ENCODE results near the gene CACNA1G. TPM values are rescaled to one million over a fixed set of nuclear protein-coding genes. Genes with fewer than 3 reads are reported as not detected.

Gene CACNA1G
- polyA plus RNA-seq, 4 donors = 0.03 to 1.7 TPM; not detected in 2

Other genes with a start within 250 kb of the CACNA1G start
- gene XYLT2, start 214.6 kb upstream of the CACNA1G start, polyA plus RNA-seq = 10 to 100 TPM in 1 of 4 donors, 1 to 10 TPM in 3; 3.8 to 18.2 (median 6.7) TPM
- 100 to 1,000 TPM in 3 of 4 donors, 10 to 100 TPM in 1; 70.9 to 247 (median 163) TPM for gene MRPL27, start 187.5 kb upstream of the CACNA1G start, polyA plus RNA-seq
- gene EME1, start 187.5 kb upstream of the CACNA1G start, polyA plus RNA-seq = 1 to 10 TPM in 2 of 4 donors, not detected in 2; 2.5 to 4.3 TPM
- 100 to 1,000 TPM in 1 of 4 donors, 10 to 100 TPM in 3; 51.0 to 108 (median 64.0) TPM for gene LRRC59, start 163.2 kb upstream of the CACNA1G start, polyA plus RNA-seq
- gene ACSF2, start 134.5 kb upstream of the CACNA1G start, polyA plus RNA-seq = 100 to 1,000 TPM in 3 of 4 donors, 10 to 100 TPM in 1; 13.5 to 259 (median 117) TPM
- 10 to 100 TPM in 1 of 4 donors, 1 to 10 TPM in 2, under 1 TPM in 1; 0.87 to 13.4 (median 5.8) TPM for gene CHAD, start 91.8 kb upstream of the CACNA1G start, polyA plus RNA-seq
- gene RSAD1, start 81.9 kb upstream of the CACNA1G start, polyA plus RNA-seq = 10 to 100 TPM; 18.1 to 36.4 (median 19.5) TPM
- gene MYCBPAP, start 52.3 kb upstream of the CACNA1G start, polyA plus RNA-seq = 1 to 10 TPM in 1 of 4 donors, under 1 TPM in 2, not detected in 1; 0.13 to 1.6 (median 0.45) TPM
- 10 to 100 TPM in 2 of 4 donors, 1 to 10 TPM in 2; 5.4 to 28.1 (median 11.5) TPM for gene EPN3, start 28.0 kb upstream of the CACNA1G start, polyA plus RNA-seq
- gene SPATA20, start 13.5 kb upstream of the CACNA1G start, polyA plus RNA-seq = 10 to 100 TPM in 3 of 4 donors, 1 to 10 TPM in 1; 7.0 to 67.0 (median 23.6) TPM
- 100 to 1,000 TPM in 1 of 4 donors, 10 to 100 TPM in 3; 36.7 to 131 (median 81.9) TPM for gene ABCC3, start 74.2 kb downstream of the CACNA1G start, polyA plus RNA-seq
- gene ANKRD40, start 147.2 kb downstream of the CACNA1G start, polyA plus RNA-seq = 10 to 100 TPM in 2 of 4 donors, 1 to 10 TPM in 2; 5.7 to 23.8 (median 9.6) TPM
- gene LUC7L3, start 158.9 kb downstream of the CACNA1G start, polyA plus RNA-seq = 100 to 1,000 TPM in 3 of 4 donors, 10 to 100 TPM in 1; 57.4 to 466 (median 313) TPM
- 100 to 1,000 TPM in 2 of 4 donors, 10 to 100 TPM in 2; 39.0 to 298 (median 149) TPM for gene ANKRD40CL, start 206.8 kb downstream of the CACNA1G start, polyA plus RNA-seq

All from small intestine (tissue), 4 donors.